ENCODE results near the gene PROSER2. TPM values are rescaled to one million over a fixed set of nuclear protein-coding genes. Genes with fewer than 3 reads are reported as not detected.

The PROSER2 gene
- total and polyA plus RNA-seq, 2 of the 13 experiments (the other 11 are each of a cell fraction or from before 2014, with no cell fraction given), result 6.9 to 7.7 TPM

DNA sequence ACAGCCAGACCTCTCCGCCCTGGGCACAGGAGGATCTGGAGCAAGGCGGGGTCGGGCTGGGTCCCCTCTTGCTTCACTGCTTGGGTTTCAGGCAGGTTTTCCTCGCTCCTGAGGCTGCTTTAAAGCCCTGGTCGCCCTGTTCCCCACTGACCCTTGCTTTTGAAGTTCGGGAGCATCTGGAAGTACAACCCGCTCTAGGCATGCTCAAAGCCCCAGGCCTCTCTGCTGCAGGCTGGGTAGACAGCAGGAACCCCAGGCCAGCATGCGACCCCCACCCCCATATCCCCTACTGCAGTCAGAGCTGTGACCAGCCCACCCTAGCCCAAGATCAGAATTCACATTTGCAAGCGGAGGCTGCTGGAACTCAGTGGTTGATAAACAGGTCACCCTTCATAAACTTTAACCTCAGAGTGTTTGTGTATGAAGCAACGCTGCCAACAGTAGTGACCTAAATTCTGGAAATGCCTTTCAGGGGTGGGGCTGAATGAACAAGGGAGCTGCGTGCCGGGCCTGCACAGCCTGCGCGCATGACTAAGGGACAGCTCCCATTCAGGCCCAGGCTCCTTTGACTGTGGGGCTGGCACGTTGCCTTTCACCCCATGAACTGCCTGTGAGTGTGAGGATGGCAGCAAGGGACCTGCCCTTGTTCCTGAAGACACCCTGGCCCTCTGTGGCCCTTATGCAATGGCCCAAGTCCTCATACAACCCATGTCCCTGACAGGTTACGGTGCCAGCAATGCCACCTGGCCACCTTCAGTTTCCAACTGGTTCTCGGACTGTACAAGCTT is 52.5 kb downstream of the PROSER2 start (continued):
- no peak for TF ChIP-seq ZZZ3 (CRISPR knock-in tag; IDR thresholded peaks at IDR 0.05; ENCODE audit: borderline replicate concordance)
- no peak for TF ChIP-seq ZNF577 (CRISPR knock-in tag; IDR thresholded peaks at IDR 0.05; ENCODE audit: borderline replicate concordance, low read depth)
- TF ChIP-seq ZNF10 (CRISPR knock-in tag; IDR thresholded peaks at IDR 0.05; ENCODE audit: borderline replicate concordance, low read depth), result no peak
- TF ChIP-seq CAMTA2 (CRISPR knock-in tag; IDR thresholded peaks at IDR 0.05; ENCODE audit: borderline replicate concordance), result no peak; the same call in 1 of the 2 replicates
- TF ChIP-seq, protein P1, sequence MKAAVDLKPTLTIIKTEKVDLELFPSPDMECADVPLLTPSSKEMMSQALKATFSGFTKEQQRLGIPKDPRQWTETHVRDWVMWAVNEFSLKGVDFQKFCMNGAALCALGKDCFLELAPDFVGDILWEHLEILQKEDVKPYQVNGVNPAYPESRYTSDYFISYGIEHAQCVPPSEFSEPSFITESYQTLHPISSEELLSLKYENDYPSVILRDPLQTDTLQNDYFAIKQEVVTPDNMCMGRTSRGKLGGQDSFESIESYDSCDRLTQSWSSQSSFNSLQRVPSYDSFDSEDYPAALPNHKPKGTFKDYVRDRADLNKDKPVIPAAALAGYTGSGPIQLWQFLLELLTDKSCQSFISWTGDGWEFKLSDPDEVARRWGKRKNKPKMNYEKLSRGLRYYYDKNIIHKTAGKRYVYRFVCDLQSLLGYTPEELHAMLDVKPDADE (CRISPR knock-in tag; IDR thresholded peaks at IDR 0.05), result no peak
- TF ChIP-seq BCL6 (CRISPR knock-in tag; IDR thresholded peaks at IDR 0.05), result peak; percentile 84
- no peak for TF ChIP-seq ZNF256 (CRISPR knock-in tag; conservative IDR thresholded peaks at IDR 0.05)
- peak; percentile 79 for TF ChIP-seq PHF21A (CRISPR knock-in tag; IDR thresholded peaks at IDR 0.05)
- peak; percentile 43; the same call in 1 of the 2 replicates for TF ChIP-seq ZNF501 (CRISPR knock-in tag; IDR thresholded peaks at IDR 0.05)
- TF ChIP-seq, protein P2, sequence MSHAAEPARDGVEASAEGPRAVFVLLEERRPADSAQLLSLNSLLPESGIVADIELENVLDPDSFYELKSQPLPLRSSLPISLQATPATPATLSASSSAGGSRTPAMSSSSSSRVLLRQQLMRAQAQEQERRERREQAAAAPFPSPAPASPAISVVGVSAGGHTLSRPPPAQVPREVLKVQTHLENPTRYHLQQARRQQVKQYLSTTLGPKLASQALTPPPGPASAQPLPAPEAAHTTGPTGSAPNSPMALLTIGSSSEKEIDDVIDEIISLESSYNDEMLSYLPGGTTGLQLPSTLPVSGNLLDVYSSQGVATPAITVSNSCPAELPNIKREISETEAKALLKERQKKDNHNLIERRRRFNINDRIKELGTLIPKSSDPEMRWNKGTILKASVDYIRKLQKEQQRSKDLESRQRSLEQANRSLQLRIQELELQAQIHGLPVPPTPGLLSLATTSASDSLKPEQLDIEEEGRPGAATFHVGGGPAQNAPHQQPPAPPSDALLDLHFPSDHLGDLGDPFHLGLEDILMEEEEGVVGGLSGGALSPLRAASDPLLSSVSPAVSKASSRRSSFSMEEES (CRISPR knock-in tag; IDR thresholded peaks at IDR 0.05), result peak; percentile 88
- TF ChIP-seq, protein P3, sequence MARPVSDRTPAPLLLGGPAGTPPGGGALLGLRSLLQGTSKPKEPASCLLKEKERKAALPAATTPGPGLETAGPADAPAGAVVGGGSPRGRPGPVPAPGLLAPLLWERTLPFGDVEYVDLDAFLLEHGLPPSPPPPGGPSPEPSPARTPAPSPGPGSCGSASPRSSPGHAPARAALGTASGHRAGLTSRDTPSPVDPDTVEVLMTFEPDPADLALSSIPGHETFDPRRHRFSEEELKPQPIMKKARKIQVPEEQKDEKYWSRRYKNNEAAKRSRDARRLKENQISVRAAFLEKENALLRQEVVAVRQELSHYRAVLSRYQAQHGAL (CRISPR knock-in tag; IDR thresholded peaks at IDR 0.05; ENCODE audit: not compliant biosample characterization), result no peak
- 0 out of 2 replicates have a peak, but pooled peaks have one; percentile 48 for TF ChIP-seq NKX3-1 (CRISPR knock-in tag; IDR thresholded peaks at IDR 0.05)
- peak; percentile 23; the same call in 1 of the 2 replicates for TF ChIP-seq ZNF605 (CRISPR knock-in tag; IDR thresholded peaks at IDR 0.05)
- TF ChIP-seq, protein P4, sequence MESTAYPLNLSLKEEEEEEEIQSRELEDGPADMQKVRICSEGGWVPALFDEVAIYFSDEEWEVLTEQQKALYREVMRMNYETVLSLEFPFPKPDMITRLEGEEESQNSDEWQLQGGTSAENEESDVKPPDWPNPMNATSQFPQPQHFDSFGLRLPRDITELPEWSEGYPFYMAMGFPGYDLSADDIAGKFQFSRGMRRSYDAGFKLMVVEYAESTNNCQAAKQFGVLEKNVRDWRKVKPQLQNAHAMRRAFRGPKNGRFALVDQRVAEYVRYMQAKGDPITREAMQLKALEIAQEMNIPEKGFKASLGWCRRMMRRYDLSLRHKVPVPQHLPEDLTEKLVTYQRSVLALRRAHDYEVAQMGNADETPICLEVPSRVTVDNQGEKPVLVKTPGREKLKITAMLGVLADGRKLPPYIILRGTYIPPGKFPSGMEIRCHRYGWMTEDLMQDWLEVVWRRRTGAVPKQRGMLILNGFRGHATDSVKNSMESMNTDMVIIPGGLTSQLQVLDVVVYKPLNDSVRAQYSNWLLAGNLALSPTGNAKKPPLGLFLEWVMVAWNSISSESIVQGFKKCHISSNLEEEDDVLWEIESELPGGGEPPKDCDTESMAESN (CRISPR knock-in tag; conservative IDR thresholded peaks at IDR 0.05), result peak; percentile 68; the same call in 1 of the 2 replicates
- no peak for TF ChIP-seq CBFB (CRISPR knock-in tag; IDR thresholded peaks at IDR 0.05)
- TF ChIP-seq ZNF788 (CRISPR knock-in tag; IDR thresholded peaks at IDR 0.05; ENCODE audit: borderline replicate concordance), result peak; percentile 87
- peak; percentile 94 for TF ChIP-seq CEBPG (CRISPR knock-in tag; IDR thresholded peaks at IDR 0.05)
- no peak for TF ChIP-seq PRMT3 (CRISPR knock-in tag; IDR thresholded peaks at IDR 0.05; ENCODE audit: borderline replicate concordance, low read depth)
- TF ChIP-seq, protein P5, sequence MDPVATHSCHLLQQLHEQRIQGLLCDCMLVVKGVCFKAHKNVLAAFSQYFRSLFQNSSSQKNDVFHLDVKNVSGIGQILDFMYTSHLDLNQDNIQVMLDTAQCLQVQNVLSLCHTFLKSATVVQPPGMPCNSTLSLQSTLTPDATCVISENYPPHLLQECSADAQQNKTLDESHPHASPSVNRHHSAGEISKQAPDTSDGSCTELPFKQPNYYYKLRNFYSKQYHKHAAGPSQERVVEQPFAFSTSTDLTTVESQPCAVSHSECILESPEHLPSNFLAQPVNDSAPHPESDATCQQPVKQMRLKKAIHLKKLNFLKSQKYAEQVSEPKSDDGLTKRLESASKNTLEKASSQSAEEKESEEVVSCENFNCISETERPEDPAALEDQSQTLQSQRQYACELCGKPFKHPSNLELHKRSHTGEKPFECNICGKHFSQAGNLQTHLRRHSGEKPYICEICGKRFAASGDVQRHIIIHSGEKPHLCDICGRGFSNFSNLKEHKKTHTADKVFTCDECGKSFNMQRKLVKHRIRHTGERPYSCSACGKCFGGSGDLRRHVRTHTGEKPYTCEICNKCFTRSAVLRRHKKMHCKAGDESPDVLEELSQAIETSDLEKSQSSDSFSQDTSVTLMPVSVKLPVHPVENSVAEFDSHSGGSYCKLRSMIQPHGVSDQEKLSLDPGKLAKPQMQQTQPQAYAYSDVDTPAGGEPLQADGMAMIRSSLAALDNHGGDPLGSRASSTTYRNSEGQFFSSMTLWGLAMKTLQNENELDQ (CRISPR knock-in tag; IDR thresholded peaks at IDR 0.05; ENCODE audit: borderline replicate concordance), result 0 out of 2 replicates have a peak, but pooled peaks have one; percentile 23
- TF ChIP-seq CHD4 (IDR thresholded peaks at IDR 0.05; ENCODE audit: borderline replicate concordance, low read length), result no peak
- peak; percentile 88; the same call in 1 of the 2 replicates for TF ChIP-seq ZNF724P (CRISPR knock-in tag; IDR thresholded peaks at IDR 0.05; ENCODE audit: borderline replicate concordance)

Data from HepG2 (cell line).